ENCODE measurements around the gene EYS.

DNA sequence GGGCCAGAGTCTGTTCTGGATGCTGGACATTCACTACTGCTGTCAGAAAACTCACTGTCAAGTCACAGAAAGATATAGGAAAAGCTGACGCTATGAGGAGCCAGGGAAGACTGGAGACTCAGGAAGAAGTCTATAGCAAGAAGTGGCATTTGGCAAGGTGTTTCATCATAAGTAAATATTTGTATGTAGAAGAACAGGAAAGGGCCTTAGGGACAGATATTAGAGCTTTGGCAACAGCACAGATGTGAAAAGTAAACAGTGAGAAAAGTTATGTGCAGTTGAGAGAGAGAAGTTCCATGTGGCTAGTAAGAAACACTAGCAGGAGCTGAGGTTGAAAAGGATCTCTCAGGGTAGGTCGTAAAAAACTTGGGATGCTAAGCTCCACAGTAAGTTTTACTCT lies 1202.5 kb downstream of the EYS start:
- TF ChIP-seq POLR2AphosphoS5 (IDR thresholded peaks at IDR 0.05; ENCODE audit: low read depth, low read length) (no peak), TAF1 (IDR thresholded peaks at IDR 0.05; ENCODE audit: borderline replicate concordance, insufficient read depth, low read length) (no peak)
